ENCODE measurements around the gene DHRS12. TPM values are rescaled to one million over a fixed set of nuclear protein-coding genes. Genes with fewer than 3 reads are reported as not detected.

DHRS12 gene
- total RNA-seq, 1 experiment from 2014 or later = 8.8 TPM

- Histone ChIP-seq H3K79me2 (ENCODE audit: insufficient read depth, low read length) (peaks cover 1% of the 10 kb centered on the region; the same call in 1 of the 2 replicates), H3K9ac (ENCODE audit: extremely low read depth, insufficient read length, low read length) (no peak overlapping the region), H2AK5ac (ENCODE audit: insufficient read length, low read length) (no peak overlapping the region), H3K14ac (ENCODE audit: insufficient read depth, low read length) (no peak overlapping the region), H3K23me2 (ENCODE audit: insufficient read length, low read depth, low read length, poor library complexity, severe bottlenecking) (no peaks in the 10 kb centered on the region), H2BK20ac (ENCODE audit: low read depth, low read length, poor library complexity, severe bottlenecking) (no peak overlapping the region), H3K23ac (ENCODE audit: insufficient read length, low read depth, low read length) (no peak overlapping the region), H3K27ac (ENCODE audit: insufficient read length, low read depth, low read length) (no peak overlapping the region), H3K4ac (ENCODE audit: low read depth, low read length) (no peak overlapping the region), H4K20me1 (ENCODE audit: control insufficient read depth, insufficient read depth, insufficient read length) (no peaks in the 10 kb centered on the region), H3K9me3 (ENCODE audit: control insufficient read depth, low read depth, low read length) (no peaks in the 10 kb centered on the region), H3K56ac (ENCODE audit: insufficient read length, low read depth, low read length) (no peak overlapping the region), H2BK5ac (ENCODE audit: insufficient read length, low read length) (no peak overlapping the region), H4K8ac (replicated peaks; ENCODE audit: insufficient read length, low read depth, low read length) (no peak overlapping the region), H3K4me1 (ENCODE audit: insufficient read depth, low read length) (0 out of 2 replicates have a peak, but pooled peaks cover 3% of the 10 kb centered on the region), H4K91ac (ENCODE audit: insufficient read length, low read depth, low read length) (no peak overlapping the region), H3T11ph (ENCODE audit: low read length) (no peak overlapping the region), H3K27me3 (ENCODE audit: insufficient read depth, low read length) (no peaks in the 10 kb centered on the region), H3K18ac (ENCODE audit: insufficient read length, low read depth, low read length) (no peak overlapping the region), H3K79me1 (ENCODE audit: insufficient read depth, low read depth, low read length, poor library complexity, severe bottlenecking) (no peaks in the 10 kb centered on the region), H2BK15ac (ENCODE audit: low read depth, low read length) (no peak overlapping the region), H2BK12ac (ENCODE audit: insufficient read length, low read depth, low read length) (no peak overlapping the region), H2AFZ (ENCODE audit: low read length) (no peak overlapping the region), H2BK120ac (ENCODE audit: low read depth, low read length, poor library complexity, severe bottlenecking) (no peak overlapping the region), H3K4me2 (ENCODE audit: insufficient read depth, insufficient read length, low read length) (no peak overlapping the region), H4K5ac (ENCODE audit: insufficient read length, low read depth, low read length) (no peak overlapping the region)
- Mint-ChIP-seq H3K27ac (no peak overlapping the region), H3K36me3 (ENCODE audit: insufficient read depth in 1 of 3, low read depth in 3 of 3) (peaks cover 8 to 35% (median 30%) of the 10 kb centered on the region in 3 experiments; a peak in 6 of 7 replicates), H3K4me1 (peaks cover 18 to 22% of the 10 kb centered on the region in 2 experiments), H3K27me3 (ENCODE audit: low read depth) (no peaks in the 10 kb centered on the region), H3K4me3 (no peak overlapping the region), H3K9me3 (no peaks in the 10 kb centered on the region)
- WGBS (ENCODE audit: extremely low coverage, insufficient read length, low lambda C conversion rate) = no CpG with 5 or more reads among the region's 4 CpGs
- no peak for TF ChIP-seq CTCF (conservative IDR thresholded peaks at IDR 0.05)
- DNase-seq = no peak
These were observed 38.8 kb downstream of the DHRS12 start for GRCh38 chr13:51765142-51765515.
